Prostate gland (tissue), 2 donors: Measurements from ENCODE around the gene INPP5K.

Experiments used
- CTCF ChIP-seq, 4 experiments: fragments of 200-600 bp in 2 of 4; fragments of 450-650 bp in 2 of 4; sonication (generic) in 2 of 4; IDR thresholded peaks; 1 replicate in 3 of 4; 2 replicates in 1 of 4; pipeline ENCODE4 v1.5.1; 2016 to 2019; ENCODE audit warnings: antibody characterized with exemption in 4 of 4, mild to moderate bottlenecking in 2 of 4, moderate library complexity in 2 of 4
- POLR2AphosphoS5 ChIP-seq: sonication (generic); formaldehyde crosslinking; IDR thresholded peaks from one replicate; pipeline ENCODE4 v1.6.1; 2017; ENCODE audit warnings: antibody characterized with exemption

GRCh38 chr17:1532836-1533602 is 16.6 kb upstream of the INPP5K start:
- TF ChIP-seq CTCF (IDR thresholded peaks at IDR 0.05) = peak in 1 of 4 experiments; percentile 14
- TF ChIP-seq POLR2AphosphoS5 = no peak
